Loucy (cell line): ENCODE data around the gene ARHGEF12.

Experiments used
- H2AFZ ChIP-seq: fragments of 200-600 bp; sonication (generic); 2 replicates; pipeline ENCODE4 v1.6.0; 2016; ENCODE audit warnings: antibody characterized with exemption, mild to moderate bottlenecking, low read length, moderate library complexity
- H3F3A ChIP-seq: fragments of 200-600 bp; 2 replicates; pipeline ENCODE4 v1.6.0; 2016; ENCODE audit warnings: antibody characterized with exemption, low read depth, mild to moderate bottlenecking
- H3K27me3 ChIP-seq: fragments of 200-600 bp; sonication (generic); 2 replicates; pipeline ENCODE4 v1.6.1; 2014; ENCODE audit warnings: low read length, mild to moderate bottlenecking; ENCODE audit not compliant: insufficient read depth, poor library complexity, severe bottlenecking
- H3K36me3 ChIP-seq: fragments of 200-600 bp; sonication (generic); 2 replicates; pipeline ENCODE4 v1.6.1; 2016; ENCODE audit warnings: low read length; ENCODE audit not compliant: insufficient read depth
- H3K4me1 ChIP-seq: fragments of 200-600 bp; sonication (generic); 2 replicates; pipeline ENCODE4 v1.5.1; 2014; ENCODE audit warnings: low read length, mild to moderate bottlenecking; ENCODE audit not compliant: insufficient read depth, poor library complexity, severe bottlenecking
- H3K4me2 ChIP-seq: fragments of 200-600 bp; sonication (generic); 2 replicates; pipeline ENCODE4 v1.6.0; 2014; ENCODE audit warnings: antibody characterized with exemption, low read length, low read depth, mild to moderate bottlenecking; ENCODE audit not compliant: poor library complexity, severe bottlenecking
- H3K4me3 ChIP-seq: fragments of 200-600 bp; sonication (generic); 2 replicates; pipeline ENCODE4 v1.5.1; 2014; ENCODE audit warnings: low read length, mild to moderate bottlenecking, mixed read lengths; ENCODE audit not compliant: poor library complexity, severe bottlenecking
- H3K79me2 ChIP-seq: fragments of 200-600 bp; sonication (generic); 2 replicates; pipeline ENCODE4 v1.6.1; 2014; ENCODE audit warnings: low read length; ENCODE audit not compliant: insufficient read depth
- H3K9ac ChIP-seq: fragments of 200-600 bp; sonication (generic); 2 replicates; pipeline ENCODE4 v1.6.0; 2014; ENCODE audit warnings: mild to moderate bottlenecking, low read depth, low read length, moderate library complexity; ENCODE audit not compliant: poor library complexity, severe bottlenecking
- H3K9me2 ChIP-seq: fragments of 200-600 bp; sonication (generic); replicated peaks from 2 replicates; pipeline ENCODE4 v1.6.1; 2016; ENCODE audit warnings: low read depth, low read length, mixed read lengths
- H3K9me3 ChIP-seq: fragments of 200-600 bp; sonication (generic); 2 replicates; pipeline ENCODE4 v1.6.1; 2014; ENCODE audit warnings: mild to moderate bottlenecking, antibody characterized with exemption, low read length, low read depth; ENCODE audit not compliant: insufficient read depth
- H4K20me1 ChIP-seq: fragments of 200-600 bp; sonication (generic); 2 replicates; pipeline ENCODE4 v1.6.0; 2014; ENCODE audit warnings: antibody characterized with exemption, low read length, mild to moderate bottlenecking; ENCODE audit not compliant: insufficient read depth, poor library complexity, severe bottlenecking
- EZH2phosphoT487 ChIP-seq: fragments of 200-600 bp; IDR thresholded peaks from 2 replicates; pipeline ENCODE4 v1.6.1; 2018; ENCODE audit warnings: antibody characterized with exemption, mild to moderate bottlenecking, moderate library complexity, borderline replicate concordance
- TF ChIP-seq, protein P1 (sequence below): fragments of 200-600 bp; sonication (generic); conservative IDR thresholded peaks from 2 replicates; pipeline ENCODE4 v1.5.1; 2014; ENCODE audit warnings: mild to moderate bottlenecking, antibody characterized with exemption, low read length

ARHGEF12 gene, protein sequence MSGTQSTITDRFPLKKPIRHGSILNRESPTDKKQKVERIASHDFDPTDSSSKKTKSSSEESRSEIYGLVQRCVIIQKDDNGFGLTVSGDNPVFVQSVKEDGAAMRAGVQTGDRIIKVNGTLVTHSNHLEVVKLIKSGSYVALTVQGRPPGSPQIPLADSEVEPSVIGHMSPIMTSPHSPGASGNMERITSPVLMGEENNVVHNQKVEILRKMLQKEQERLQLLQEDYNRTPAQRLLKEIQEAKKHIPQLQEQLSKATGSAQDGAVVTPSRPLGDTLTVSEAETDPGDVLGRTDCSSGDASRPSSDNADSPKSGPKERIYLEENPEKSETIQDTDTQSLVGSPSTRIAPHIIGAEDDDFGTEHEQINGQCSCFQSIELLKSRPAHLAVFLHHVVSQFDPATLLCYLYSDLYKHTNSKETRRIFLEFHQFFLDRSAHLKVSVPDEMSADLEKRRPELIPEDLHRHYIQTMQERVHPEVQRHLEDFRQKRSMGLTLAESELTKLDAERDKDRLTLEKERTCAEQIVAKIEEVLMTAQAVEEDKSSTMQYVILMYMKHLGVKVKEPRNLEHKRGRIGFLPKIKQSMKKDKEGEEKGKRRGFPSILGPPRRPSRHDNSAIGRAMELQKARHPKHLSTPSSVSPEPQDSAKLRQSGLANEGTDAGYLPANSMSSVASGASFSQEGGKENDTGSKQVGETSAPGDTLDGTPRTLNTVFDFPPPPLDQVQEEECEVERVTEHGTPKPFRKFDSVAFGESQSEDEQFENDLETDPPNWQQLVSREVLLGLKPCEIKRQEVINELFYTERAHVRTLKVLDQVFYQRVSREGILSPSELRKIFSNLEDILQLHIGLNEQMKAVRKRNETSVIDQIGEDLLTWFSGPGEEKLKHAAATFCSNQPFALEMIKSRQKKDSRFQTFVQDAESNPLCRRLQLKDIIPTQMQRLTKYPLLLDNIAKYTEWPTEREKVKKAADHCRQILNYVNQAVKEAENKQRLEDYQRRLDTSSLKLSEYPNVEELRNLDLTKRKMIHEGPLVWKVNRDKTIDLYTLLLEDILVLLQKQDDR (N-terminal part only)

DNA sequence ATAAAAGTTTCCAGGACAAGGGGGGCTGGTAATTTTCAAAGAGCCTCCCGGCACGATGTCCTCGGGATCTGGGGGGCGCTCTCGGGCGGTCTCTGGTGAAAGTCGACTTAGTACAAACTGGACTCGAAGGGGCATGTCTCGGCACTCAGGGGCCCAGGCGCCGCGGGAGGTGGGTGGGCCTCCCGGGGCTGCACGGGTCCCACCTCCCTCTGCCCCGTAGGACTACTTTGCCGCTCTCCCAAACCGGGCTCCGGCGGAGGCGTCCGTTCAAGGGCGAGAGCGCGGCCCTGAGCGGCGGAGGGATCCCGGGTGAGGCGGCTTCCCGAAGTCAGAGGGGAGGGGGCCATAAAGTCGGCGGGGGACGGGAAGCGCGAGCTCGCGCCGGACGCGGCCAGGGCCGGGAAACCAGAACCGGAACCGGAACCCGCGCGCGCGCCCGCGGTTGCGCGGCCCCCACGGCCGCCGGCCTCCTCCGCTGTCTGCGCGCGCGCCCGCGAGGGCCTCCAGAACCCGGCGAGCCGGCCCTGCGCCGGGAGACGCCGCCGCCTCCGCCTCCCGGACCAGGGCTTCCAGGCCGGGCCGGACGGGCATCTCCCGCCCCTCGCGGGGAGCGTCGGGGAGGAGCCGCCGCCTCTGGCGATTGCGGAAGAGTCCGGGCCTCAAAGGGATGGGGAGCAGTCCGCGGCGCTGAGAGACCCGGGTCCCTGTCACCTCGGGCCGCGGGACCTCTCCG, at the start of gene ARHGEF12:
TSS of gene ARHGEF12 (plus strand) at position 506 of the 733 bp plus-strand sequence. CDS start 831 bp downstream, outside the sequence.
- no peak within 1 kb of the TSS for H3K4me3 ChIP-seq
- no peaks in the 10 kb centered on the region for H3K4me1 ChIP-seq
- H3K9me3 ChIP-seq, result no peaks in the 10 kb centered on the region
- no peak within 1 kb of the TSS for H3K9ac ChIP-seq
- no peaks in the 10 kb centered on the region for H3K79me2 ChIP-seq
- no peak within 1 kb of the TSS for H2AFZ ChIP-seq
- no peaks in the 10 kb centered on the region for H4K20me1 ChIP-seq
- no peak within 1 kb of the TSS for H3K4me2 ChIP-seq
- H3K27me3 ChIP-seq, result peaks cover 56% of the 10 kb centered on the region
- no peak for TF ChIP-seq EZH2phosphoT487
- TF ChIP-seq, protein P1, sequence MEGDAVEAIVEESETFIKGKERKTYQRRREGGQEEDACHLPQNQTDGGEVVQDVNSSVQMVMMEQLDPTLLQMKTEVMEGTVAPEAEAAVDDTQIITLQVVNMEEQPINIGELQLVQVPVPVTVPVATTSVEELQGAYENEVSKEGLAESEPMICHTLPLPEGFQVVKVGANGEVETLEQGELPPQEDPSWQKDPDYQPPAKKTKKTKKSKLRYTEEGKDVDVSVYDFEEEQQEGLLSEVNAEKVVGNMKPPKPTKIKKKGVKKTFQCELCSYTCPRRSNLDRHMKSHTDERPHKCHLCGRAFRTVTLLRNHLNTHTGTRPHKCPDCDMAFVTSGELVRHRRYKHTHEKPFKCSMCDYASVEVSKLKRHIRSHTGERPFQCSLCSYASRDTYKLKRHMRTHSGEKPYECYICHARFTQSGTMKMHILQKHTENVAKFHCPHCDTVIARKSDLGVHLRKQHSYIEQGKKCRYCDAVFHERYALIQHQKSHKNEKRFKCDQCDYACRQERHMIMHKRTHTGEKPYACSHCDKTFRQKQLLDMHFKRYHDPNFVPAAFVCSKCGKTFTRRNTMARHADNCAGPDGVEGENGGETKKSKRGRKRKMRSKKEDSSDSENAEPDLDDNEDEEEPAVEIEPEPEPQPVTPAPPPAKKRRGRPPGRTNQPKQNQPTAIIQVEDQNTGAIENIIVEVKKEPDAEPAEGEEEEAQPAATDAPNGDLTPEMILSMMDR, result no peak
- no peaks in the 10 kb centered on the region for H3F3A ChIP-seq
- no peaks in the 10 kb centered on the region for H3K36me3 ChIP-seq
- no peaks in the 10 kb centered on the region for H3K9me2 ChIP-seq

DNA sequence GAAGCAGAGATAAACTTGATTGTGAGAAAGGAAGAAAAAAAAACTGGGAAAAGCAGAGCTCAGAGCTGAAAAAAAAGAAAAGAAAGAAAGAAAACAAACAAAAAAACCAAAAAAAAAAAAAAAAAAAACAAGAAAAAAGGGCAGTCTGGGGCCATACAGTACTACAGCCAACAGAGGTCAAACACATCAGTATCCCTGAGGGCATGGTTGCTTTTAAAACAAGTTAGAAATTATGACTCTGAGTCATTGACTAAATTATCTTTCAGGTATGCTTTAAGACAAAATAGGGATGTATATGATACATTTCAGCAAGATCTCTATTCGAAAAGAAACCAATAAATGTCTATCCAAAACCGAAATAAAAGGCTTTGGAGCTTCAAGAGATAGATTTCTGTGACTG, 48.2 kb upstream of the ARHGEF12 start:
- TF ChIP-seq EZH2phosphoT487, result no peak
- TF ChIP-seq, protein P1, result no peak
- Histone ChIP-seq H3K36me3 (no peaks in the 10 kb centered on the region), H2AFZ (no peak overlapping the region), H4K20me1 (no peaks in the 10 kb centered on the region), H3K79me2 (no peaks in the 10 kb centered on the region), H3K9me3 (no peaks in the 10 kb centered on the region), H3F3A (no peaks in the 10 kb centered on the region), H3K27me3 (no peaks in the 10 kb centered on the region), H3K4me3 (no peak overlapping the region), H3K9ac (no peak overlapping the region), H3K9me2 (no peaks in the 10 kb centered on the region), H3K4me2 (no peak overlapping the region), H3K4me1 (no peaks in the 10 kb centered on the region)

DNA sequence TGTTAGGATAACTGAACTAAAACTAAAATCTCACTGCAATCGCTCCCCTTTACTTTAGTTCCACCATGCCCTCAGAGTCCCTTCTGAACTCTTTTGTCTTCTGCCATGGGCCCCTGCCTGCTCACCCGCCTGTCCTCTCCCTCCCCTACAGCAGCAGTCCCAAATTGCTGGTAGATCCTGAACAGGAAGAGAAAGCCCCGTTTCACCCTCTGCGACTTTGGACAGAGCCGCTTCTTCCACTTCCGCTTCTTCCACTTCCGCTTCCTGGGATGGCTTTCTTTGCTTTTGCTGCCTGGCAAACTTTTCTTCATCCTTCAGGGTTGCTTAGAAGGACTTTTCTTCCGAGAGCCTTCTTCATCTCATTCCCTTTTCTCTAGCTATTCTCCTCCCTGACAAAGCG, 46.8 kb upstream of the ARHGEF12 start:
- H3K9ac ChIP-seq, result no peak overlapping the region
- H3K4me3 ChIP-seq, result no peak overlapping the region
- H3K4me2 ChIP-seq, result no peak overlapping the region
- no peaks in the 10 kb centered on the region for H3K79me2 ChIP-seq
- H3K9me3 ChIP-seq, result no peaks in the 10 kb centered on the region
- H3K4me1 ChIP-seq, result no peaks in the 10 kb centered on the region
- H3K36me3 ChIP-seq, result no peaks in the 10 kb centered on the region
- H4K20me1 ChIP-seq, result no peaks in the 10 kb centered on the region
- peaks cover 6% of the 10 kb centered on the region for H3K27me3 ChIP-seq
- no peak for TF ChIP-seq EZH2phosphoT487
- TF ChIP-seq, protein P1, result no peak
- H3K9me2 ChIP-seq, result no peaks in the 10 kb centered on the region
- no peaks in the 10 kb centered on the region for H3F3A ChIP-seq
- H2AFZ ChIP-seq, result no peak overlapping the region
